Activated T-cell treated with anti-CD3 and anti-CD28 coated beads, Interleukin-2, amount 50 U/mL, for 24 hours (primary cell): Measurements from ENCODE around the gene PRR5.
A peak's percentile ranks its signal among the peaks of the same experiment; 100 is the strongest.

ENCODE experiments used
- DNase-seq: peaks from one replicate; pipeline ENCODE4 v3.0.0-alpha.2; 2020
- H3K27ac Mint-ChIP-seq: 2 replicates; pipeline ENCODE4 v1.8.0; 2020; ENCODE audit warnings: mild to moderate bottlenecking, mixed read lengths
- H3K27me3 Mint-ChIP-seq: 2 replicates; pipeline ENCODE4 v1.8.0; 2020; ENCODE audit warnings: mixed read lengths
- H3K36me3 Mint-ChIP-seq: 2 replicates; pipeline ENCODE4 v1.8.0; 2020; ENCODE audit warnings: low read depth, mixed read lengths
- H3K4me1 Mint-ChIP-seq: 2 replicates; pipeline ENCODE4 v1.8.0; 2020; ENCODE audit warnings: low read depth, mixed read lengths
- H3K4me3 Mint-ChIP-seq: 2 replicates; pipeline ENCODE4 v1.8.0; 2020; ENCODE audit warnings: mild to moderate bottlenecking, moderate library complexity, mixed read lengths
- H3K9me3 Mint-ChIP-seq: 2 replicates; pipeline ENCODE4 v1.8.0; 2020; ENCODE audit warnings: mixed read lengths

Gene PRR5

GRCh38 chr22:44680058-44680457 lies 21.9 kb upstream of the PRR5 start:
- Mint-ChIP-seq H3K4me1 (peaks cover 54% of the 10 kb centered on the region), H3K27ac (no peak overlapping the region), H3K9me3 (no peaks in the 10 kb centered on the region), H3K36me3 (no peaks in the 10 kb centered on the region), H3K4me3 (no peak overlapping the region), H3K27me3 (no peaks in the 10 kb centered on the region)
- DNase-seq = no peak

GRCh38 chr22:44680481-44680894 lies 21.5 kb upstream of the PRR5 start:
- DNase-seq = no peak
- Mint-ChIP-seq H3K9me3 (no peaks in the 10 kb centered on the region), H3K4me1 (peaks cover 56% of the 10 kb centered on the region), H3K36me3 (no peaks in the 10 kb centered on the region), H3K4me3 (no peak overlapping the region), H3K27me3 (no peaks in the 10 kb centered on the region), H3K27ac (no peak overlapping the region)

- Mint-ChIP-seq H3K36me3 (no peaks in the 10 kb centered on the region), H3K4me1 (peaks cover 52% of the 10 kb centered on the region), H3K9me3 (no peaks in the 10 kb centered on the region), H3K27me3 (no peaks in the 10 kb centered on the region), H3K27ac (peak overlapping the region; percentile 10), H3K4me3 (no peak overlapping the region)
- no peak for DNase-seq
Observed at GRCh38 chr22:44682556-44683168, 19.3 kb upstream of the PRR5 start.

GRCh38 chr22:44683237-44683636 lies 18.8 kb upstream of the PRR5 start:
- no peak overlapping the region for H3K4me3 Mint-ChIP-seq
- H3K4me1 Mint-ChIP-seq = peaks cover 52% of the 10 kb centered on the region

GRCh38 chr22:44683881-44684280 lies 18.1 kb upstream of the PRR5 start:
- no peak overlapping the region for H3K27ac Mint-ChIP-seq
- H3K4me3 Mint-ChIP-seq = no peak overlapping the region
- no peaks in the 10 kb centered on the region for H3K9me3 Mint-ChIP-seq

More at GRCh38 chr22:44683237-44683636, 18.8 kb upstream of the PRR5 start:
- Mint-ChIP-seq H3K27me3 (no peaks in the 10 kb centered on the region), H3K36me3 (no peaks in the 10 kb centered on the region), H3K27ac (peak overlapping the region; percentile 55), H3K9me3 (no peaks in the 10 kb centered on the region)
- DNase-seq = no peak

GRCh38 chr22:44684506-44685383 lies 17.3 kb upstream of the PRR5 start:
- peak overlapping the region; percentile 59 for H3K4me3 Mint-ChIP-seq
- H3K36me3 Mint-ChIP-seq = no peaks in the 10 kb centered on the region
- H3K27me3 Mint-ChIP-seq = no peaks in the 10 kb centered on the region
- peaks cover 52% of the 10 kb centered on the region for H3K4me1 Mint-ChIP-seq
- peak overlapping the region; percentile 87 for H3K27ac Mint-ChIP-seq
- no peaks in the 10 kb centered on the region for H3K9me3 Mint-ChIP-seq
- DNase-seq = peak; percentile 86

More at GRCh38 chr22:44683881-44684280, 18.1 kb upstream of the PRR5 start:
- no peaks in the 10 kb centered on the region for H3K36me3 Mint-ChIP-seq
- no peaks in the 10 kb centered on the region for H3K27me3 Mint-ChIP-seq
- peaks cover 52% of the 10 kb centered on the region for H3K4me1 Mint-ChIP-seq
- no peak for DNase-seq

GRCh38 chr22:44685384-44686056 lies 16.5 kb upstream of the PRR5 start:
- H3K27ac Mint-ChIP-seq = peak overlapping the region; percentile 87
- DNase-seq = peak; percentile 87
- peaks cover 52% of the 10 kb centered on the region for H3K4me1 Mint-ChIP-seq
- no peaks in the 10 kb centered on the region for H3K27me3 Mint-ChIP-seq
- H3K36me3 Mint-ChIP-seq = no peaks in the 10 kb centered on the region
- no peaks in the 10 kb centered on the region for H3K9me3 Mint-ChIP-seq
- H3K4me3 Mint-ChIP-seq = peak overlapping the region; percentile 59

- Mint-ChIP-seq H3K36me3 (no peaks in the 10 kb centered on the region), H3K27ac (no peak overlapping the region), H3K27me3 (no peaks in the 10 kb centered on the region), H3K4me3 (no peak overlapping the region), H3K9me3 (no peaks in the 10 kb centered on the region), H3K4me1 (peaks cover 41% of the 10 kb centered on the region)
- no peak for DNase-seq
Observed at GRCh38 chr22:44686873-44687600, 15.0 kb upstream of the PRR5 start.

GRCh38 chr22:44689173-44689572 lies 12.8 kb upstream of the PRR5 start:
- H3K27ac Mint-ChIP-seq = no peak overlapping the region
- H3K4me1 Mint-ChIP-seq = peaks cover 23% of the 10 kb centered on the region
- H3K4me3 Mint-ChIP-seq = no peak overlapping the region
- no peaks in the 10 kb centered on the region for H3K9me3 Mint-ChIP-seq
- H3K36me3 Mint-ChIP-seq = no peaks in the 10 kb centered on the region
- no peaks in the 10 kb centered on the region for H3K27me3 Mint-ChIP-seq
- DNase-seq = no peak

- H3K4me3 Mint-ChIP-seq = no peak overlapping the region
- H3K27me3 Mint-ChIP-seq = no peaks in the 10 kb centered on the region
- no peak overlapping the region for H3K27ac Mint-ChIP-seq
- H3K9me3 Mint-ChIP-seq = no peaks in the 10 kb centered on the region
- no peaks in the 10 kb centered on the region for H3K36me3 Mint-ChIP-seq
- peaks cover 14% of the 10 kb centered on the region for H3K4me1 Mint-ChIP-seq
- DNase-seq = no peak
Observed at GRCh38 chr22:44689915-44690524, 12.0 kb upstream of the PRR5 start.

GRCh38 chr22:44691796-44692661 lies 10.0 kb upstream of the PRR5 start:
- DNase-seq = no peak
- Mint-ChIP-seq H3K27me3 (no peaks in the 10 kb centered on the region), H3K4me3 (no peak overlapping the region)

GRCh38 chr22:44692662-44693007 lies 9.4 kb upstream of the PRR5 start:
- H3K27me3 Mint-ChIP-seq = no peaks in the 10 kb centered on the region
- H3K4me1 Mint-ChIP-seq = peaks cover 2% of the 10 kb centered on the region

More at GRCh38 chr22:44691796-44692661, 10.0 kb upstream of the PRR5 start:
- Mint-ChIP-seq H3K4me1 (peaks cover under 1% of the 10 kb centered on the region), H3K36me3 (no peaks in the 10 kb centered on the region), H3K27ac (no peak overlapping the region), H3K9me3 (no peaks in the 10 kb centered on the region)

GRCh38 chr22:44693145-44693544 lies 8.9 kb upstream of the PRR5 start:
- Mint-ChIP-seq H3K27me3 (no peaks in the 10 kb centered on the region), H3K4me1 (peaks cover 5% of the 10 kb centered on the region), H3K36me3 (no peaks in the 10 kb centered on the region), H3K9me3 (no peaks in the 10 kb centered on the region), H3K4me3 (no peak overlapping the region), H3K27ac (no peak overlapping the region)
- DNase-seq = no peak

More at GRCh38 chr22:44692662-44693007, 9.4 kb upstream of the PRR5 start:
- Mint-ChIP-seq H3K36me3 (no peaks in the 10 kb centered on the region), H3K4me3 (no peak overlapping the region), H3K27ac (no peak overlapping the region), H3K9me3 (no peaks in the 10 kb centered on the region)
- DNase-seq = no peak
